Measurements from ENCODE around the gene TENM3.
"Not testable (repeated sequence)": the region's sequence is repeated elsewhere in the genome, so short reads cannot be mapped to it uniquely, and the experiment has no call there.

The TENM3 gene

GRCh38 chr4:182235021-182235795, 8.0 kb upstream of the TENM3 start:
- no peak for FAIRE-seq

GRCh38 chr4:182236186-182236585, 7.0 kb upstream of the TENM3 start:
- DNase-seq (ENCODE audit: insufficient read length, low spot score) (no peak), FAIRE-seq (no peak)
- no peak for TF ChIP-seq CTCF (IDR thresholded peaks at IDR 0.05; ENCODE audit: insufficient read depth, missing control alignments)

More at GRCh38 chr4:182235021-182235795, 8.0 kb upstream of the TENM3 start:
- DNase-seq (ENCODE audit: insufficient read length, low spot score), result no peak
- TF ChIP-seq CTCF (IDR thresholded peaks at IDR 0.05; ENCODE audit: insufficient read depth, missing control alignments), result no peak

GRCh38 chr4:182237010-182237409, 6.2 kb upstream of the TENM3 start:
- not testable (repeated sequence) for DNase-seq (ENCODE audit: insufficient read length, low spot score); FAIRE-seq

GRCh38 chr4:182238355-182238931, 4.8 kb upstream of the TENM3 start:
- no peak for FAIRE-seq
- no peak for TF ChIP-seq CTCF (IDR thresholded peaks at IDR 0.05; ENCODE audit: insufficient read depth, missing control alignments)
- DNase-seq (ENCODE audit: insufficient read length, low spot score), result no peak

- FAIRE-seq, result no peak
- TF ChIP-seq CTCF (IDR thresholded peaks at IDR 0.05; ENCODE audit: insufficient read depth, missing control alignments), result no peak
- DNase-seq (ENCODE audit: insufficient read length, low spot score), result no peak
Measured at GRCh38 chr4:182240161-182241130, 2.8 kb upstream of the TENM3 start.

- DNase-seq (ENCODE audit: insufficient read length, low spot score); FAIRE-seq: not testable (repeated sequence)
Measured at GRCh38 chr4:182242260-182242659, 942 bp upstream of the TENM3 start.

- no peak for FAIRE-seq
- no peak for TF ChIP-seq CTCF (IDR thresholded peaks at IDR 0.05; ENCODE audit: insufficient read depth, missing control alignments)
- no peak for DNase-seq (ENCODE audit: insufficient read length, low spot score)
Measured at GRCh38 chr4:182242787-182243186, 415 bp upstream of the TENM3 start.

All from D721Med (cell line).